HL-60/S4 (cell line): ENCODE results near the gene ALG9.

Experiments used
- in situ Hi-C: fragments of 300-500 bp; cut with MboI; formaldehyde crosslinking; loops from 2 replicates; pipeline ENCODE4 v1.14.3; 2022; ENCODE audit warnings: low sequenced_read_pairs

ALG9 gene, protein sequence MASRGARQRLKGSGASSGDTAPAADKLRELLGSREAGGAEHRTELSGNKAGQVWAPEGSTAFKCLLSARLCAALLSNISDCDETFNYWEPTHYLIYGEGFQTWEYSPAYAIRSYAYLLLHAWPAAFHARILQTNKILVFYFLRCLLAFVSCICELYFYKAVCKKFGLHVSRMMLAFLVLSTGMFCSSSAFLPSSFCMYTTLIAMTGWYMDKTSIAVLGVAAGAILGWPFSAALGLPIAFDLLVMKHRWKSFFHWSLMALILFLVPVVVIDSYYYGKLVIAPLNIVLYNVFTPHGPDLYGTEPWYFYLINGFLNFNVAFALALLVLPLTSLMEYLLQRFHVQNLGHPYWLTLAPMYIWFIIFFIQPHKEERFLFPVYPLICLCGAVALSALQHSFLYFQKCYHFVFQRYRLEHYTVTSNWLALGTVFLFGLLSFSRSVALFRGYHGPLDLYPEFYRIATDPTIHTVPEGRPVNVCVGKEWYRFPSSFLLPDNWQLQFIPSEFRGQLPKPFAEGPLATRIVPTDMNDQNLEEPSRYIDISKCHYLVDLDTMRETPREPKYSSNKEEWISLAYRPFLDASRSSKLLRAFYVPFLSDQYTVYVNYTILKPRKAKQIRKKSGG

DNA sequence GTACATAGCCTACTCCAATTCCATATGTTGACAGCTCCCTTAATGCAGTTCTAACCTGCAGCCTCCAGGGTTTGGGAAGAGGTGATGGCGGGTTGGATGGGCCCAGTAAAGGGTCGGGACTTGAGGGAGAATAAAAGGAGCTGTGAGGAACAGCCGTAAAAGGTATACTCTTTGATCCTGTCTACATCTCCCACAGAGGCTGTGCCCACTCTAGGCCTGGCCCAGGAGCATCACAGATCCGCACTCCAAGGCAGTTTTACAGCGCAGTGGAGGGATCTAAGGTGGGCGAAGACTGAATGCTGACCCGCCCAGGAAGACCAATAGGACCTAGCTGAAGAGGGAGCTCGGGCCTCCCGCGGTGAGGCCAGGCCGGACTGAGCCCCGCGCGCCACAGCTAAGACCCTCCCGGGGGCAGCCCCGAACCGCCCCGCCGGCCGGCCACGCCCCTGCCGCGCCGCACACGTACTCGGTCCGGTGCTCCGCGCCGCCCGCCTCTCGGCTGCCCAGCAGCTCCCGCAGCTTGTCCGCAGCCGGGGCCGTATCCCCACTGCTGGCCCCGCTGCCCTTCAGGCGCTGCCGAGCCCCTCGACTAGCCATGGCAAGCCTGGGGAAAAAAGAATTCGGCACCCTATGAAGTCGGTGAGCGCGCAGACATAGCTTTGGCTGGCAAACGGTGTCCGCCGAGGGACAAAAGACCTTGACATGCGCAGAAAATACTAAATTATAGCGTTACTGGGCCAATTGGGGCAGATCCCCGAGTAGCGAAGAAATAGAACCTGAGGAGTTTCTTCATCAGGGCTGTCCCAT, at the start of gene ALG9:
TSS of gene ALG9 (minus strand) at position 696 of the 807 bp plus-strand sequence. CDS start at position 597, 99 bp downstream.
- in situ Hi-C loops, result no loop called here

DNA sequence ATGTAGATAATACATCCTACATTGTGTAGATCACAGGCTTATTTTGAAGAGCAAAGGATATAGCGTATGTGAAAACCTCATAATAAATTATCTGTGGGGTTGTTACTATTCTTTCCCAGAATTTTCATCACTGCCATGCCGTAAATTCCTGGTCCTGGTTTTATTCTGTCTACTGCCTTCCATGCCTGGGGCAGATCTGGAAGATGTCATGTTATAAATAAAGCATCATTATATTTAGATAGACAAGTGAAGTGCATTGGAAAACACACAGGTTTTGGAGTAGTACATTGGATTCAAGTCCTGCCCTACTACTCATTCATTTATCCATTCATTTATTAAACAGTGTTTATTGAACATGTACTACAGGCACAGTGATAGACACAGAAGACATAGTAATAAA, 49.5 kb upstream of the ALG9 start:
- in situ Hi-C loops, result no loop called here

DNA sequence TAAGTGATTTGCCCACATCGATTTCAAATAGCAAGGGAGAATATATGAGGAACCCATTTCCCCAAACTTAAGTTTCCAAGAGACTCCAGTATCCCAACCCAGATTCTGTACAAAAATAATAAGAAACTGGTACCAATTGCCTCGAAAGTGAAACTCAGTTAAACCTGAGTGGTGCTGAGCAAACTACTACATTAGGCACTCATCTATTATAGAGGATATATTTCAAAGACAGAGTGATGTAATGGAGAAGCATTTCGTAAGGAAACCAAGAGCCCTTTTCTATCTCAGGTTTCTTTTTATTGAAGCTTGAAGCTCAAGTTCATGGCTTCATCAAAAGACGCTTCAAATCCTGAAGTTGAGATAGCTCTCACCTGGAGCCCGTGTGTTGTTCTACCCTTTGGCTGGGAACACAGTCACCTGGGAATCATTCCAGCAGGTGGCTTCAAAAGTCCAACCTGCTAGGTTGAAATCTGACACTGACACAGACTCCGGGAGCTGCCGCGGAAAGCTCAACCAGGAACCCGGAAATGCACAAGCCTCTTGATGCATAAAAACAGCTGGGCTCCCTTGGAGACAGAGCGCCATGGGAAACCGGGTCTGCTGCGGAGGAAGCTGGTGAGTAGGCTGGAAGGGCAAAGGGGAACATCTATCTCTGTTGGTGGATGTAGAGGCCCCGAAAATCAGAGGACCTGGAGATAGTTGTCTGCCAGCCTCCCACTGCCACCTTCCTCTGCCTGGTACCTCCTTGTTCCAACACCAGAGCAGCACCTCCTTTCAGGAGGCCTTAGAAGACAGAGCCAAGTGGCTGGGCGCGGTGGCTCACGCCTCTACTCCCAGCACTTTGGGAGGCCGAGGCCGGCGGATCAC, 47.2 kb upstream of the ALG9 start, which contains the start of gene C11orf52:
TSS of gene C11orf52 (plus strand) at position 524 of the 867 bp plus-strand sequence. CDS start at position 584, 60 bp downstream.
- in situ Hi-C loops, result no loop called here

GRCh38 chr11:111917788-111918187, 46.4 kb upstream of the ALG9 start:
- in situ Hi-C loops, result no loop called here

DNA sequence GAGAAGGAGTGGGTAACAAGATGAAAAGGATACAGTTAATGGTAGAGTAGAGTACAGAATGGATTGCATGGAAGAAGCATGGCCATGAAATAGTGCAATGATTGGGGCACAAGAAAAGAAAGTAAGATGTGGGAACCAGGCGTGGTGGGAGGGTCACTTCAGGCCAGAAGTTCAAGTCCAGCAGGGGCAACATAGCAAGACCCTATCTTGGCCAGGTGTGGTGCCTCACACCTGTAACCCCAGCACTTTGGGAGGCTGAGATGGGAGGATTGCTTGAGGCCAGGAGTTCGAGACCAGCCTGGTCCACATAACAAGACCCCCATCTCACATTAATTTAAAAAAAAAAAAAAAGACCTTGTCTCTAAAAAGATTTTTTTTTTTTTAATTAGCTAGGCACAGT, 45.9 kb upstream of the ALG9 start:
- in situ Hi-C loops, result no loop called here

DNA sequence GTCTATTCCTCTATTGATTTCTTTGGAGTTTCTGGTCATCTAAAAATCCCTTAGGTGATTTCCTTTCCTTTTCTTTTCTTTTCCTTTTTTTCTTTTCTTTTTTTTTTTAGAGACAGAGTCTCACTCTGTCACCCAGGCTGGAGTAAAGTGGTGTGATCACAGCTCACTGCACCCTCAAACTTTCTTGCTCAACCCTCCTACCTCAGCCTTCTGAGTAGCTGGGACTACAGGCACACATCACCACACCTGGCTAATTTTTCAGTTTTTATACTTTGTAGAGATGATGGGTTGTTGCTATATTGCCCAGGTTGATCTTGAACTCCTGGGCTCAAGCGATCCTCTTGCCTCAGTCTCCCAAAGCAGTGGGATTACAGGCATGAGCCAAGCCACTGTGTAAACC, 45.4 kb upstream of the ALG9 start:
- in situ Hi-C loops, result no loop called here

GRCh38 chr11:111913997-111914396, 42.6 kb upstream of the ALG9 start:
- in situ Hi-C loops, result no loop called here

GRCh38 chr11:111913031-111913861, 41.9 kb upstream of the ALG9 start:
- in situ Hi-C loops, result no loop called here

GRCh38 chr11:111912535-111912934, 41.2 kb upstream of the ALG9 start, which contains the start of gene HSPB2:
TSS of gene HSPB2 (plus strand) at chr11:111912734. CDS start at chr11:111912830, 96 bp downstream.
- in situ Hi-C loops, result no loop called here

- in situ Hi-C loops, result no loop called here
Measured at GRCh38 chr11:111911563-111912401, 40.4 kb upstream of the ALG9 start, which contains the start of gene CRYAB. TSS of gene CRYAB (minus strand) at chr11:111911770. CDS start at chr11:111911724, 46 bp downstream.

DNA sequence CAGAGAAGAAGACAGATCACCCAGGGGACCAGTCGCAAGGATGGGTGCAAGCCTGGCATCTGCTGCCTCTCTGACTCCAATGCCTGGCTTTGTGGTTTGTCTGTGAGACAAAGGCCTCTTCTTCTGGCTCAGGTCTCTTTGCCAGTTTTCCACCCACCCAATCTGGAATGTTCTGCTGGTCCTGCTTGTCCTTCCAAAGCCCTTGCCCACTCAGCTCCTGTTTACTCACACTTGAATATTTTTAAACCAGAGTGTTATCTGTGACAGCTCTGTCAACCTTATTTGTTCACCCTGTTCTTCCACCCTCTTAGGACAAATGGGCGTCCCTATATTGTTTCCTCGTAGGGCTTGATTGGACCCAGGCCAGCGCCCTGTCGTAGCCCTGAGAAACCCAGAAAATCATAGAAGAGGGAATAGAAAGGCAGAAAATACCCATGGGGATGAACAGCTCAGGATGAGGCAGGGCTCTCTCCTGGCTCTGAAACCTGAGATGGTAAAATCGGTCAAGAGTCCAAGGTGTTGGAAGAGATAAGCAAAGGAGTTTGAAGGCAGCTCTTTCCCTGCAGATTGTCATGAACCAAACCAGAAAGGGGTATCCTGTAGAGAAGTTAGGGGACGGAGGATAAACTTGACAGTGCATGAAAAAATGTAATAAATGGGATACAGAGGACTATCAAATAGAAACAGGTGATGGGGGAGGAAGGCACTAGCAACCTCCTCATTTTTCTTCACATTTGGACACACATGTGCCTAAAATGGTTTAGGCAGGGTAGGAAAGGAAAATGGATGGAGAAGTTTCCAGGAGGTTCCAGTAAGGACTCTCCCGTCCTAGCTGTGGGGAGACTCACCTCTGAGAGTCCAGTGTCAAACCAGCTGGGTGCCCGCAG, 39.5 kb upstream of the ALG9 start:
- in situ Hi-C loops, result no loop called here

DNA sequence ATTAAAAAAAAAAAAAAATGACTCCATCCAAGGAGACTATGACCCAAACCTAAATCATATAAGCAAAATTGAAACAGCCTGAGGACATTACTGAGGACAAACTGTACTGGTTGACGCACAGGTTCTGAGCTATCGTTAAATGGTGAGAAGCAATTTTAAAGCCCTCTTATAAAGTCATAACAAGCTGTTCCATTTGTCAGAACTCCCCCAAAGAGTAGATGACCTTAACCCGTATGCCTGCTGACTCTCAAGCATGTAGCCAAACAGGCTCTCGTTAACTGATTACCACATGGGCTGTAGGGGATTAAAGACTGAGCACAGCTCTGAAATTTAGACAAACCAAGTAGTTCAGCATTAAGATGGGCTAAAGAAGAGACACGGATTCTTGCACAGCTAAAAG, 38.0 kb upstream of the ALG9 start:
- in situ Hi-C loops, result no loop called here

DNA sequence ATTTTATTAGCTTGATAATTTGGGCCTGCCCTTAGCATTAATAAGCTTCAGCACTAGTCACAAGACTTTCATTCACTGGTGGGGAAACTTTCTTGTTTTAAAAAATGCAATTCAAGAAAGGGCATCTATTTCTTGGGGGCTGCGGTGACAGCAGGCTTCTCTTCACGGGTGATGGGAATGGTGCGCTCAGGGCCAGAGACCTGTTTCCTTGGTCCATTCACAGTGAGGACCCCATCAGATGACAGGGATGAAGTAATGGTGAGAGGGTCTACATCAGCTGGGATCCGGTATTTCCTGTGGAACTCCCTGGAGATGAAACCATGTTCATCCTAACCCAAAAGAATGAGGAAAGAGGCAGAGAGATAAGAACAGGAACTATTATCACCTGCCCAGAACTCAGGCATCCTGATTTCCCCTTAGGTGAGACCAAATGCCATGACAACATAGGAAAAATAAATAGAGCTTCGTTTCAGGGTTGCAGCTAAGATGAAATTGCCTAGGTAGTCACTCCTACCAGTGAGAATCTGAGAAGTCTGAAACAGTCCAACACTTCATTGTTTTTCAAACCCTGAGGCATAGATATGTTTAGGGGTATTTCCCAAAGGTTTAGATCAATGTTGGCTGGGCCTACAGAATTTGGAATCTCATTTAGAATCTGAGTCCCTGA, 37.4 kb upstream of the ALG9 start:
- in situ Hi-C loops, result no loop called here

GRCh38 chr11:111906680-111907079, 35.3 kb upstream of the ALG9 start:
- in situ Hi-C loops, result no loop called here

- in situ Hi-C loops, result no loop called here
Measured at GRCh38 chr11:111905411-111905810, 34.0 kb upstream of the ALG9 start.

- in situ Hi-C loops, result no loop called here
Measured at GRCh38 chr11:111886844-111887243, 15.5 kb upstream of the ALG9 start.

GRCh38 chr11:111886032-111886431, 14.7 kb upstream of the ALG9 start:
- in situ Hi-C loops, result no loop called here
